PC-9 (cell line): Measurements from ENCODE around the gene AKAP13.

ENCODE experiments used
- CTCF ChIP-seq: fragments of 200-600 bp; sonication (generic); conservative IDR thresholded peaks from 2 replicates; pipeline ENCODE4 v1.6.1; 2017; ENCODE audit warnings: mixed run types, antibody characterized with exemption, mild to moderate bottlenecking, moderate library complexity
- EZH2 ChIP-seq: fragments of 200-600 bp; sonication (generic); IDR thresholded peaks from 2 replicates; pipeline ENCODE4 v1.8.0; 2017; ENCODE audit warnings: antibody characterized with exemption, low read depth

GRCh38 chr15:85642693-85643066, 262.3 kb downstream of the AKAP13 start:
- TF ChIP-seq CTCF (no peak), EZH2 (no peak)
